ENCODE measurements around the gene CENPP. TPM values are rescaled to one million over a fixed set of nuclear protein-coding genes. Genes with fewer than 3 reads are reported as not detected.

CENPP gene
- total RNA-seq, 2 donors from 2014 or later = 1.9 to 6.8 TPM

GRCh38 chr9:92373167-92373566 is 47.4 kb downstream of the CENPP start:
- no peak overlapping the region for H3K27ac Mint-ChIP-seq
- peaks cover 2% of the 10 kb centered on the region for H3K36me3 Mint-ChIP-seq (ENCODE audit: low read depth)
- H3K4me1 Mint-ChIP-seq = peaks cover 3% of the 10 kb centered on the region
- ATAC-seq (no peak), DNase-seq (no peak)
- H3K9me3 ChIP-seq (ENCODE audit: control insufficient read depth, low read length, poor library complexity, severe bottlenecking) = peaks cover 4% of the 10 kb centered on the region
- H3K27me3 Mint-ChIP-seq = no peaks in the 10 kb centered on the region
- H3K4me3 Mint-ChIP-seq = no peak overlapping the region

GRCh38 chr9:92377876-92378275 is 52.1 kb downstream of the CENPP start:
- DNase-seq (no peak), ATAC-seq (no peak)

GRCh38 chr9:92378865-92379560 is 53.3 kb downstream of the CENPP start:
- H3K4me3 Mint-ChIP-seq = no peak overlapping the region
- H3K27ac Mint-ChIP-seq = no peak overlapping the region
- H3K9me3 ChIP-seq (ENCODE audit: control insufficient read depth, low read length, poor library complexity, severe bottlenecking) = peaks cover 2% of the 10 kb centered on the region
- H3K27me3 Mint-ChIP-seq = no peaks in the 10 kb centered on the region
- peaks cover 6% of the 10 kb centered on the region for H3K4me1 Mint-ChIP-seq
- DNase-seq (no peak), ATAC-seq (peak; percentile 54)
- H3K36me3 Mint-ChIP-seq (ENCODE audit: low read depth) = no peaks in the 10 kb centered on the region

More at GRCh38 chr9:92377876-92378275, 52.1 kb downstream of the CENPP start:
- Mint-ChIP-seq H3K4me1 (peaks cover 6% of the 10 kb centered on the region), H3K4me3 (no peak overlapping the region), H3K27me3 (no peaks in the 10 kb centered on the region), H3K27ac (no peak overlapping the region), H3K36me3 (ENCODE audit: low read depth) (no peaks in the 10 kb centered on the region)
- H3K9me3 ChIP-seq (ENCODE audit: control insufficient read depth, low read length, poor library complexity, severe bottlenecking) = peaks cover 4% of the 10 kb centered on the region

GRCh38 chr9:92380603-92381002 is 54.9 kb downstream of the CENPP start:
- Mint-ChIP-seq H3K4me3 (no peak overlapping the region), H3K27me3 (no peaks in the 10 kb centered on the region), H3K36me3 (ENCODE audit: low read depth) (no peaks in the 10 kb centered on the region), H3K4me1 (peaks cover 6% of the 10 kb centered on the region), H3K27ac (no peak overlapping the region)
- DNase-seq = no peak
- H3K9me3 ChIP-seq (ENCODE audit: control insufficient read depth, low read length, poor library complexity, severe bottlenecking) = no peaks in the 10 kb centered on the region
- no peak for ATAC-seq

DNA sequence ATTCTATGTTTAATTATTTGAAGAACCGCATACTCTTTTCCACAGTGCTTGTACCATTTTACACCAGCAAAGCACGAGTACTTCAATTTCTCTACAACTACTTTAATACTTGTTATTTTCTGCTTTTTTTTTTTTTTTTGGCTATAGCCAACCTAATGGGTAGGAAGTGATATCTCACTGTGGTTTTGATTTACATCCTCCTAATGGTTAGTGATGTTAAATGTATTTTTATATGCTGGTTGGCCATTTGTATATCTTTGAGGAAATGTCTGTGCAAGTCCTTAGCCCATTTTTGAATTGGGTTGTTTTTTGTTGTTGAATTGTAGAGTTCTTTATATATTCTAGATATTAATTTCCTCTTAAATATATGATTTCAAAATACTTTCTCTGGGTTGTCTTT is 56.0 kb downstream of the CENPP start:
- H3K36me3 Mint-ChIP-seq (ENCODE audit: low read depth) = no peaks in the 10 kb centered on the region
- DNase-seq (no peak), ATAC-seq (no peak)
- no peaks in the 10 kb centered on the region for H3K27me3 Mint-ChIP-seq
- H3K9me3 ChIP-seq (ENCODE audit: control insufficient read depth, low read length, poor library complexity, severe bottlenecking) = no peaks in the 10 kb centered on the region
- peaks cover 6% of the 10 kb centered on the region for H3K4me1 Mint-ChIP-seq
- H3K4me3 Mint-ChIP-seq = no peak overlapping the region
- H3K27ac Mint-ChIP-seq = no peak overlapping the region

GRCh38 chr9:92384375-92384774 is 58.6 kb downstream of the CENPP start:
- no peaks in the 10 kb centered on the region for H3K9me3 ChIP-seq (ENCODE audit: control insufficient read depth, low read length, poor library complexity, severe bottlenecking)
- no peak overlapping the region for H3K27ac Mint-ChIP-seq
- no peak for ATAC-seq
- no peaks in the 10 kb centered on the region for H3K36me3 Mint-ChIP-seq (ENCODE audit: low read depth)
- no peak overlapping the region for H3K4me3 Mint-ChIP-seq
- H3K27me3 Mint-ChIP-seq = no peaks in the 10 kb centered on the region
- H3K4me1 Mint-ChIP-seq = peaks cover 4% of the 10 kb centered on the region
- DNase-seq = no peak

DNA sequence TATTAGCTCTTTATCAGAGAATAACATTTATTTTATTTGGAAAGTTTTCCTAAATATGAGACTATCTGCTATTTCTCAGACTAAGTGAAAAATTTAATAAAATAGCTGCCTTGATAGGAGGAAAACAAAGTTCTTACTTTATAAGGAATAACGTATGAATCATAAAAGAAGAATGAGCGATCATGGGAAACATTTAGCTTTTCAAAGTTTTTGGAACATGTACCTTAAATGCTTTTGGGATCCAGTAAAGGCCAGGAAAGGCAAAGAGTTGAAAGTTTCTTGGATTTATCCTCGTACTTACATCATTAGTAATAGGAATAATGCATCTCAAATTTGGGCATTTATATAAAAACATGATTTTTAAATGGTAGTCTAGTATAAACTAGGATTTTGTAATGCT is 59.2 kb downstream of the CENPP start:
- ATAC-seq (no peak), DNase-seq (no peak)
- no peaks in the 10 kb centered on the region for H3K9me3 ChIP-seq (ENCODE audit: control insufficient read depth, low read length, poor library complexity, severe bottlenecking)
- Mint-ChIP-seq H3K27ac (no peak overlapping the region), H3K36me3 (ENCODE audit: low read depth) (no peaks in the 10 kb centered on the region), H3K4me1 (no peaks in the 10 kb centered on the region), H3K4me3 (no peak overlapping the region), H3K27me3 (no peaks in the 10 kb centered on the region)

DNA sequence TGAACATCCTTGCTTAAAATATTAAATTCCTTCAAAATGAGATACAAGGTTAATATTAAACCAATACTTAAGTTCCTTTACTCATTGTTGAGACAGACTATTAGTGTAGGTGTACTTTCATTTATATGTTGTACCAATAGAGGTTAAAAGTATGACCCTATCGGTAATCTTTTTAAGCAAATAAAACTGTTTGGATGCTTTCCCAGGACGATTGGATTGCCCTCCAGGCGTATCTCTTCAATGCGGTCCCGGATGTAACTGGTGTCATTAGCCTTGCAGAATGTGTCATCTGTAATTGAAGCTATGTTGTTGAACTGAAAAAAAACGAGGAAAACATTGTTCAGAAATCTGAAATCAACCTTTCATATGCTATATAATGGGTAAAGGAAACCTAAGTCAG is 59.7 kb downstream of the CENPP start:
- H3K27me3 Mint-ChIP-seq = no peaks in the 10 kb centered on the region
- no peaks in the 10 kb centered on the region for H3K36me3 Mint-ChIP-seq (ENCODE audit: low read depth)
- no peak overlapping the region for H3K27ac Mint-ChIP-seq
- H3K4me3 Mint-ChIP-seq = no peak overlapping the region
- no peaks in the 10 kb centered on the region for H3K4me1 Mint-ChIP-seq
- no peak for ATAC-seq
- no peaks in the 10 kb centered on the region for H3K9me3 ChIP-seq (ENCODE audit: control insufficient read depth, low read length, poor library complexity, severe bottlenecking)
- DNase-seq = no peak

DNA sequence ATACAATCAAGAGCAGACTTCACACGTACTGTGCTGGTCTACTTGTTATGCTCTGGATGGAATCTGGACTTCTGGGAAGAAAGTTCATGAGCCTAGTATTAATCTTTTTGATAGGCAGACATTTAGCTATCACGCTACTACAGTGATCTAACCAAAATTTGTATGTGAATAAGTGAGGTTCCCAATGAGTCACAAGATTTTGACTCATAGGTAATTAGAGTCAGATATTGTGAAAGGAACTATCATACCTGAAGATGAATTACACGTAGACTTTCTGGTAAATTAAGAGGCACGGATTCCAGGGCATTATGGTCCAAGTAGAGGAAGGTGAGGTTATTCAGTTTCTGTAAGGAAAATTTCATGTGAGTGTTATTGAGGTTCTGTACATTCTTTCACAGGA is 60.2 kb downstream of the CENPP start:
- Mint-ChIP-seq H3K4me3 (no peak overlapping the region), H3K27ac (no peak overlapping the region), H3K4me1 (no peaks in the 10 kb centered on the region), H3K27me3 (no peaks in the 10 kb centered on the region), H3K36me3 (ENCODE audit: low read depth) (no peaks in the 10 kb centered on the region)
- ATAC-seq (no peak), DNase-seq (no peak)
- no peaks in the 10 kb centered on the region for H3K9me3 ChIP-seq (ENCODE audit: control insufficient read depth, low read length, poor library complexity, severe bottlenecking)

GRCh38 chr9:92392690-92393089 is 66.9 kb downstream of the CENPP start:
- no peaks in the 10 kb centered on the region for H3K27me3 Mint-ChIP-seq
- H3K9me3 ChIP-seq (ENCODE audit: control insufficient read depth, low read length, poor library complexity, severe bottlenecking) = no peaks in the 10 kb centered on the region
- no peak for ATAC-seq
- no peak overlapping the region for H3K27ac Mint-ChIP-seq
- H3K4me3 Mint-ChIP-seq = no peak overlapping the region
- no peaks in the 10 kb centered on the region for H3K36me3 Mint-ChIP-seq (ENCODE audit: low read depth)
- DNase-seq = no peak
- no peaks in the 10 kb centered on the region for H3K4me1 Mint-ChIP-seq

DNA sequence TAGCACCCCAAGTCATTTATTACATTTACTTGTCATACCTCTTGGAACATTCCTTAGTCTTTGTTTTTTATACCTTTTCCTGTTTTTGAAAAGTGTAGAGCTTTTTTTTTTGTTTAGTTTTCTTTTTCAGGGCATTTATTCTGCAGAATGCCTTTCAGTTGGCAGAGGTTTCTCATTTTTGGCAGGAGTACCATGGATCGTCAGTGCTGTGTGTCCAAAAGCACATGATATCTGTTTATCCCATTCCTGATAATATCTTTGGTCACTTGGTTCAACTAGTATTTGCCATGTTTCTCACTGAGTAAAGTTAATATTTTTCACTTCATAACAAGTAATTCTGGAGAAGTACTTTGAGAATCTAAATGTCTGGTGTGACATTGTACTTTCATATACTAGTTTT is 67.9 kb downstream of the CENPP start:
- H3K4me1 Mint-ChIP-seq = no peaks in the 10 kb centered on the region
- no peaks in the 10 kb centered on the region for H3K27me3 Mint-ChIP-seq
- no peak overlapping the region for H3K4me3 Mint-ChIP-seq
- DNase-seq = no peak
- H3K27ac Mint-ChIP-seq = no peak overlapping the region
- no peaks in the 10 kb centered on the region for H3K9me3 ChIP-seq (ENCODE audit: control insufficient read depth, low read length, poor library complexity, severe bottlenecking)
- ATAC-seq = no peak
- no peaks in the 10 kb centered on the region for H3K36me3 Mint-ChIP-seq (ENCODE audit: low read depth)

DNA sequence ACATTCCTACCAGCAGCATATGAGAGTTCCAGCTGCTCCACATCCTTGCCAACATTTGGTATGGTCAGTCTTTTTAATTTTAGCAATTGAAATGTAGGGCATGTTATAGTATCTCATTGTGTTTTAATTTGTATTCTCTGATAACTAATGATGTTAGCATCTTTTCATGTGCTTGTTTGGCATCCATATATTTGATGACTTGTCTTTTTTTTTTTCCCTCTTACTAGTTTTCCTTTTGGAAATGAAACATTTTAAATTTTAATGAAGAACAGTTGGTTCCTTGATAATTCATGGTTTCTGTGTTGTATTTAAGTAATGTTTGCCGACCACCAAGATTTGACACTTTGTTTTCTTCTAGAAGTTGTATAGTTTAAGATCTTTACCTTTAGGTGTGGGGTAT is 69.9 kb downstream of the CENPP start:
- ATAC-seq (no peak), DNase-seq (no peak)
- Mint-ChIP-seq H3K4me3 (no peak overlapping the region), H3K4me1 (no peaks in the 10 kb centered on the region), H3K27me3 (no peaks in the 10 kb centered on the region), H3K36me3 (ENCODE audit: low read depth) (no peaks in the 10 kb centered on the region), H3K27ac (no peak overlapping the region)
- no peaks in the 10 kb centered on the region for H3K9me3 ChIP-seq (ENCODE audit: control insufficient read depth, low read length, poor library complexity, severe bottlenecking)

DNA sequence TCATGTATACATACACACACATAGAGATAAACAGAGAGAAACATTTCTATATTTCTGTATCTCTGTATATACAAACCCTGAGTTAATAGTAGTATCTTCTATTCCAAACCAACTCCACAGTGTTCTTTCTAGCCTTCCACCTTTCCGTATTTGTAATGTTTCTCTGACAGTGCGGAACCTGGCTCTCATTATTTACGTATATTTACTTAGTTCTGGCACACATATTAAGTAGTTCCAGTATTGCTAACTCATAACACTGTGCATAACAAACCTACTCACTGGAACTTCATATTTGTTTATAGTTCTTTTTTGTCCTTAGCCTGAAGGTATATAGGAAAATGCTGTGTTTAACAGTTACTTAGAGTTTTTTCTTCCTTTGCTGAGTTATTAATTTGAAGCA is 72.1 kb downstream of the CENPP start:
- DNase-seq (no peak), ATAC-seq (no peak)
- H3K27me3 Mint-ChIP-seq = no peaks in the 10 kb centered on the region
- H3K27ac Mint-ChIP-seq = no peak overlapping the region
- no peaks in the 10 kb centered on the region for H3K4me1 Mint-ChIP-seq
- no peaks in the 10 kb centered on the region for H3K36me3 Mint-ChIP-seq (ENCODE audit: low read depth)
- no peaks in the 10 kb centered on the region for H3K9me3 ChIP-seq (ENCODE audit: control insufficient read depth, low read length, poor library complexity, severe bottlenecking)
- H3K4me3 Mint-ChIP-seq = no peak overlapping the region

DNA sequence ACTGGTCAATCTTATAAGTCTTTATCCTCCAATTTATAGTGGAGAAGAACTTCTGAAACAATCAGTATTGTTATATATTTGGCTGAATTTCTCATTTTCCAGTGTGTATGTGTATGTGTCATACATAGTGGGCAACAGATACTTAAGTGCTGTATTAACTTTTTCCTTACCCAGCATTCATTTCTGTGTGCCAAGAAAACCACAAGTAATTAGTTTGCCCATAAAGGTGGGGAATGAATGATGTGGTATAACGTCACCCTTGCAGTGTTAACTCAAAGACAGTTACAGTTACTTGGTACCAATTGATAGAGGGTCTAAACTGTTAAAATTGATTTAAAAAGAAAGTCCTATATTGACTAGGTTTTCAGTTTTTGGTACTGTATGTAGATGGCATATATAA is 76.6 kb downstream of the CENPP start:
- DNase-seq (no peak), ATAC-seq (no peak)
- Mint-ChIP-seq H3K36me3 (ENCODE audit: low read depth) (no peaks in the 10 kb centered on the region), H3K27me3 (no peaks in the 10 kb centered on the region), H3K4me1 (peaks cover 15% of the 10 kb centered on the region), H3K27ac (no peak overlapping the region), H3K4me3 (no peak overlapping the region)
- H3K9me3 ChIP-seq (ENCODE audit: control insufficient read depth, low read length, poor library complexity, severe bottlenecking) = no peaks in the 10 kb centered on the region

All from T-helper 17 cell (primary cell).